H1 (cell line): ENCODE results near the gene SLC22A8.

Experiments
- EZH2 ChIP-seq: fragments of 200-600 bp; sonication (generic); IDR thresholded peaks from 2 replicates; pipeline ENCODE4 v1.7.1; 2012; ENCODE audit warnings: low read depth, mild to moderate bottlenecking, moderate library complexity, low read length, inconsistent platforms; ENCODE audit not compliant: severe bottlenecking
- PHF8 ChIP-seq: fragments of 200-600 bp; sonication (generic); conservative IDR thresholded peaks from 2 replicates; pipeline ENCODE4 v1.7.1; 2012; ENCODE audit warnings: low read depth, mild to moderate bottlenecking, inconsistent platforms, low read length, moderate library complexity
- POLR2AphosphoS5 ChIP-seq: IDR thresholded peaks from 2 replicates; pipeline ENCODE4 v1.6.1; 2011; ENCODE audit warnings: low read depth, low read length
- RFX5 ChIP-seq: IDR thresholded peaks from 2 replicates; pipeline ENCODE4 v1.6.1; 2011; ENCODE audit warnings: low read depth, low read length, improper control_type of control experiment, borderline replicate concordance
- SP4 ChIP-seq: IDR thresholded peaks from 2 replicates; pipeline ENCODE4 v1.6.1; 2012; ENCODE audit warnings: low read length, inconsistent platforms
- TF ChIP-seq, protein P1 (sequence below): IDR thresholded peaks from 2 replicates; pipeline ENCODE4 v1.6.1; 2011; ENCODE audit warnings: low read length, improper control_type of control experiment
- TF ChIP-seq, protein P2 (sequence below), 3 experiments: IDR thresholded peaks; 1 replicate in 2 of 3; 2 replicates in 1 of 3; pipeline versions ENCODE4 v1.5.1 to v1.6.1; 2011; ENCODE audit warnings: low read length in 3 of 3, mild to moderate bottlenecking in 3 of 3, inconsistent platforms in 2 of 3, low read depth in 1 of 3, moderate library complexity in 1 of 3; ENCODE audit not compliant: insufficient read depth in 1 of 3; ENCODE audit errors: control extremely low read depth in 1 of 3

DNA sequence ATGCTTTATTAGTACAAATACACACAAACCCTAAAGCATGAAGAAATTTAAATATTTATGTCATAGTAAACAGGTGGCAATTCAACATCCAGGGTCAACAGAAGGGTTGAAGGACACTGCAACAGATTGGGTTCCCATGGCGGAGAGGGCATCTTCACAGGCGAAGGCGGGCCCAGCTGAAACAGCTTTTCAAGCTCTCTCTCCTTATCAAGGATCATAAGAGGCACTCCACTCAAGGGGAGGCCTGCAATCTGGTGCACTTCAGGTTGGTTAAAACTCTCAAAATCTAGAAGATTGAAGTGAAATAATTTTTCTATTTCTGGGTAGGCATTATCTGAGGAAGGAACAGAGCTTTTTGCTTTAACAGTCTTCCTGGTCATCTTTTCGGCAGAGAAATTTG lies 16.8 kb upstream of the SLC22A8 start:
- TF ChIP-seq POLR2AphosphoS5 (no peak), EZH2 (no peak), RFX5 (no peak), SP4 (no peak), PHF8 (no peak)
- TF ChIP-seq, protein P1, sequence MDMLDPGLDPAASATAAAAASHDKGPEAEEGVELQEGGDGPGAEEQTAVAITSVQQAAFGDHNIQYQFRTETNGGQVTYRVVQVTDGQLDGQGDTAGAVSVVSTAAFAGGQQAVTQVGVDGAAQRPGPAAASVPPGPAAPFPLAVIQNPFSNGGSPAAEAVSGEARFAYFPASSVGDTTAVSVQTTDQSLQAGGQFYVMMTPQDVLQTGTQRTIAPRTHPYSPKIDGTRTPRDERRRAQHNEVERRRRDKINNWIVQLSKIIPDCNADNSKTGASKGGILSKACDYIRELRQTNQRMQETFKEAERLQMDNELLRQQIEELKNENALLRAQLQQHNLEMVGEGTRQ = no peak
- TF ChIP-seq, protein P2, sequence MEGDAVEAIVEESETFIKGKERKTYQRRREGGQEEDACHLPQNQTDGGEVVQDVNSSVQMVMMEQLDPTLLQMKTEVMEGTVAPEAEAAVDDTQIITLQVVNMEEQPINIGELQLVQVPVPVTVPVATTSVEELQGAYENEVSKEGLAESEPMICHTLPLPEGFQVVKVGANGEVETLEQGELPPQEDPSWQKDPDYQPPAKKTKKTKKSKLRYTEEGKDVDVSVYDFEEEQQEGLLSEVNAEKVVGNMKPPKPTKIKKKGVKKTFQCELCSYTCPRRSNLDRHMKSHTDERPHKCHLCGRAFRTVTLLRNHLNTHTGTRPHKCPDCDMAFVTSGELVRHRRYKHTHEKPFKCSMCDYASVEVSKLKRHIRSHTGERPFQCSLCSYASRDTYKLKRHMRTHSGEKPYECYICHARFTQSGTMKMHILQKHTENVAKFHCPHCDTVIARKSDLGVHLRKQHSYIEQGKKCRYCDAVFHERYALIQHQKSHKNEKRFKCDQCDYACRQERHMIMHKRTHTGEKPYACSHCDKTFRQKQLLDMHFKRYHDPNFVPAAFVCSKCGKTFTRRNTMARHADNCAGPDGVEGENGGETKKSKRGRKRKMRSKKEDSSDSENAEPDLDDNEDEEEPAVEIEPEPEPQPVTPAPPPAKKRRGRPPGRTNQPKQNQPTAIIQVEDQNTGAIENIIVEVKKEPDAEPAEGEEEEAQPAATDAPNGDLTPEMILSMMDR (IDR thresholded peaks at IDR 0.05; ENCODE audit: control extremely low read depth in 1 of 3, insufficient read depth in 1 of 3, low read depth in 1 of 3, low read length in 3 of 3) = no peak
